Endodermal cell (in vitro differentiated cells): ENCODE measurements around the gene SEMA6D. TPM values are rescaled to one million over a fixed set of nuclear protein-coding genes. Genes with fewer than 3 reads are reported as not detected.

Source experiments
- DNase-seq: peaks from one replicate; pipeline ENCODE4 v3.0.0-alpha.2; 2017
- H3K27ac ChIP-seq: 2 replicates; pipeline ENCODE4 v1.5.1; 2013; ENCODE audit warnings: mild to moderate bottlenecking, low read depth, low read length, moderate library complexity
- H3K27me3 ChIP-seq: 2 replicates; pipeline ENCODE4 v1.6.1; 2013; ENCODE audit warnings: mild to moderate bottlenecking, low read length, moderate library complexity; ENCODE audit not compliant: insufficient read depth, control insufficient read depth, poor library complexity, severe bottlenecking
- H3K36me3 ChIP-seq: 2 replicates; pipeline ENCODE4 v1.7.0; 2013; ENCODE audit warnings: mild to moderate bottlenecking, low read length, moderate library complexity; ENCODE audit not compliant: control insufficient read depth, insufficient read depth
- H3K4me1 ChIP-seq: one replicate; pipeline ENCODE4 v1.7.0; 2013; ENCODE audit warnings: low read length; ENCODE audit not compliant: control insufficient read depth, insufficient read depth
- H3K4me3 ChIP-seq: 2 replicates; pipeline ENCODE4 v1.5.1; 2013; ENCODE audit warnings: mild to moderate bottlenecking, low read length, moderate library complexity
- H3K9ac ChIP-seq: 2 replicates; pipeline ENCODE4 v1.6.1; 2013; ENCODE audit warnings: mild to moderate bottlenecking, low read length, moderate library complexity; ENCODE audit not compliant: poor library complexity, severe bottlenecking; ENCODE audit errors: extremely low read depth
- H3K9me3 ChIP-seq: 2 replicates; pipeline ENCODE4 v1.6.1; 2013; ENCODE audit warnings: mild to moderate bottlenecking, low read length, moderate library complexity; ENCODE audit not compliant: control insufficient read depth
- H3K27ac Mint-ChIP-seq: 2 replicates; pipeline ENCODE4 v1.8.0; 2020; ENCODE audit warnings: mixed read lengths
- H3K27me3 Mint-ChIP-seq: 2 replicates; pipeline ENCODE4 v1.8.0; 2021; ENCODE audit warnings: mild to moderate bottlenecking, mixed read lengths; ENCODE audit not compliant: insufficient read depth
- H3K36me3 Mint-ChIP-seq: 2 replicates; pipeline ENCODE4 v1.8.0; 2020; ENCODE audit warnings: low read depth, mixed read lengths
- H3K4me1 Mint-ChIP-seq: 2 replicates; pipeline ENCODE4 v1.8.0; 2020; ENCODE audit warnings: mixed read lengths
- H3K4me3 Mint-ChIP-seq: 2 replicates; pipeline ENCODE4 v1.8.0; 2020; ENCODE audit warnings: mild to moderate bottlenecking, moderate library complexity, mixed read lengths
- H3K9me3 Mint-ChIP-seq: 2 replicates; pipeline ENCODE4 v1.8.0; 2020; ENCODE audit warnings: mild to moderate bottlenecking, mixed read lengths
- WGBS, 2 experiments: methylation state at CpG; one replicate each; pipeline versions ENCODE4 v1.1.5 to v1.1.7; 2013; ENCODE audit warnings: missing lambda C conversion rate in 2 of 2, mixed read lengths in 1 of 2; ENCODE audit not compliant: insufficient coverage in 1 of 2, insufficient read length in 1 of 2; 5-methylcytosine and 5-hydroxymethylcytosine counted together
- total RNA-seq, 2 donors: library from RNA; stranded (reverse); fragmentation: NEBNext Ultra II Directional in 1 of 2; extraction: Animal tissue kit (Norgen Biotek cat#: 25700) in 1 of 2; gene quantifications; 2 replicates in 1 of 2; 3 replicates in 1 of 2; pipeline ENCODE4 v1.2.1, GENCODE V29; 2021
- TF ChIP-seq, protein P1 (sequence below): fragments of 200-600 bp; sonication (generic); conservative IDR thresholded peaks from 2 replicates; pipeline ENCODE4 v1.5.0; 2021; ENCODE audit warnings: antibody characterized with exemption, mild to moderate bottlenecking

Gene SEMA6D
- total RNA-seq, 2 donors from 2014 or later = 23.6 to 48.7 TPM

DNA sequence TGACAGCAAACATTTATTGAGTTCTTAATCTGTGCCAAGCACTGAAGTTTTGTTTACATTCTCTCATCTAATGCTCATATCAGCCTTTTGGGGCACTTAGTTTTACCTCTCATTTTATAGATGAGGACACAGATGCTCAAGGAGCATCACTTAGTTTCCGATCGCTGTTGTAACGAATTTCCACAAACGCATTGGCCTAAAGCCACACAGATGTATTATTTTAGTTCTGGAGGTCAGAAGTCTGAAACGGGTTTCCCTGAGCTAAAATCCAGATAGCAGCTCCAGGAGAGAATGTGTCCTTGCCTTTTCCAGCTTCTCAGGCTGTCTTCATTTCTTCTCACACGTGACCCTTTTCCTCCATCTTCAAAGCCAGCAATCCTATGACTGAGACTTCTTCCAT is 11.1 kb downstream of the SEMA6D start:
- Histone ChIP-seq H3K36me3 (peaks cover 37% of the 10 kb centered on the region), H3K27me3 (no peaks in the 10 kb centered on the region), H3K9ac (no peak overlapping the region), H3K4me1 (peaks cover 5% of the 10 kb centered on the region), H3K9me3 (no peaks in the 10 kb centered on the region), H3K4me3 (no peak overlapping the region), H3K27ac (no peak overlapping the region)
- Mint-ChIP-seq H3K4me3 (no peak overlapping the region), H3K9me3 (no peaks in the 10 kb centered on the region), H3K4me1 (peaks cover 61% of the 10 kb centered on the region), H3K27ac (no peak overlapping the region), H3K27me3 (no peaks in the 10 kb centered on the region), H3K36me3 (peaks cover 20% of the 10 kb centered on the region)
- no peak for DNase-seq
- TF ChIP-seq, protein P1, sequence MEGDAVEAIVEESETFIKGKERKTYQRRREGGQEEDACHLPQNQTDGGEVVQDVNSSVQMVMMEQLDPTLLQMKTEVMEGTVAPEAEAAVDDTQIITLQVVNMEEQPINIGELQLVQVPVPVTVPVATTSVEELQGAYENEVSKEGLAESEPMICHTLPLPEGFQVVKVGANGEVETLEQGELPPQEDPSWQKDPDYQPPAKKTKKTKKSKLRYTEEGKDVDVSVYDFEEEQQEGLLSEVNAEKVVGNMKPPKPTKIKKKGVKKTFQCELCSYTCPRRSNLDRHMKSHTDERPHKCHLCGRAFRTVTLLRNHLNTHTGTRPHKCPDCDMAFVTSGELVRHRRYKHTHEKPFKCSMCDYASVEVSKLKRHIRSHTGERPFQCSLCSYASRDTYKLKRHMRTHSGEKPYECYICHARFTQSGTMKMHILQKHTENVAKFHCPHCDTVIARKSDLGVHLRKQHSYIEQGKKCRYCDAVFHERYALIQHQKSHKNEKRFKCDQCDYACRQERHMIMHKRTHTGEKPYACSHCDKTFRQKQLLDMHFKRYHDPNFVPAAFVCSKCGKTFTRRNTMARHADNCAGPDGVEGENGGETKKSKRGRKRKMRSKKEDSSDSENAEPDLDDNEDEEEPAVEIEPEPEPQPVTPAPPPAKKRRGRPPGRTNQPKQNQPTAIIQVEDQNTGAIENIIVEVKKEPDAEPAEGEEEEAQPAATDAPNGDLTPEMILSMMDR = no peak
- 95 to 96% methylated on average over 6 of the region's 6 CpGs for WGBS, 2 experiments

DNA sequence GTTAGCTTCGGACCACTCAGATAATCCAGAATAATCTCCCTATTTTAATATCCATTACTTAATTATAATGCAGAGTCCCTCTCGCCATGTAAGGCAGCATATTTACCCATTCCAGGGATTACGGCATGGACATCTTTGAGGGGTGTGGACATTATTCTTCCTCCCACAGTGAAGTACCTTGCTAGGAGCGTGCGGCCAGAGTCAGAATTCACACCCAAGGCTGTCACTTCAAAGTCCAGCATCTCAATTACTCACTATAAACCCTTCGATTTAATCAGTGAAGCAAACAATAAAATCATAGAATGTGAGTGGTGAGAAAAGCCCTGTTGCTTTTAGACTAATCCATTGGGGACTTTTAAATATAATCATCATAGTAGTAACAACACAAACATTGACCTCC is 11.6 kb downstream of the SEMA6D start:
- no peak overlapping the region for H3K27ac ChIP-seq
- no peak overlapping the region for H3K9ac ChIP-seq
- H3K36me3 ChIP-seq = peaks cover 37% of the 10 kb centered on the region
- Mint-ChIP-seq H3K4me1 (peaks cover 56% of the 10 kb centered on the region), H3K27me3 (no peaks in the 10 kb centered on the region), H3K4me3 (no peak overlapping the region), H3K27ac (no peak overlapping the region), H3K9me3 (no peaks in the 10 kb centered on the region), H3K36me3 (peaks cover 20% of the 10 kb centered on the region)
- no peaks in the 10 kb centered on the region for H3K27me3 ChIP-seq
- WGBS, 2 experiments = 85 to 95% methylated on average over 2 to 5 of the region's 6 CpGs
- no peak for DNase-seq
- no peaks in the 10 kb centered on the region for H3K9me3 ChIP-seq
- H3K4me3 ChIP-seq = no peak overlapping the region
- TF ChIP-seq, protein P1 = no peak
- H3K4me1 ChIP-seq = peaks cover 5% of the 10 kb centered on the region

DNA sequence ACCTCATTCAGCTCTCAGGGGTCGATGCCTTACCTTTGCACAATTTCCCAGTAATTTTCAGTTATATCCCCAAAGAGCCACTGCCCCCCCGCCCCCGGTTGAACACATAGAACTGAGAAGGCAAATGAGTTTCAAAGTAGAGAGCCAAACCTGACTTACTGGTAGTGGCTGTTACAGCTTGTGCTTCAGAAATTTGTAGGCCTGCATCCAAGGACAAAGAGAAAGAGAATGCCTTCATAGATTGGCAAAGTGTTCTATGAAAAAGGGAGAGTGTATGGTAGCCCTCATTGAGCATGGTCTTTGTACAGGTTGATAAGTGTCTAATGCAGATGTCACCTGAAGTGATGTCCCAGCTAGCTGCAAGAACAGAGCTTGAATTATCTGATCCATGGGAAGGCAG is 13.9 kb downstream of the SEMA6D start:
- no peak for DNase-seq
- Histone ChIP-seq H3K9me3 (no peaks in the 10 kb centered on the region), H3K9ac (no peak overlapping the region), H3K4me3 (no peak overlapping the region), H3K4me1 (peaks cover 12% of the 10 kb centered on the region), H3K36me3 (peaks cover 44% of the 10 kb centered on the region), H3K27ac (no peak overlapping the region), H3K27me3 (no peaks in the 10 kb centered on the region)
- Mint-ChIP-seq H3K27ac (no peak overlapping the region), H3K9me3 (no peaks in the 10 kb centered on the region), H3K27me3 (no peaks in the 10 kb centered on the region), H3K4me1 (peaks cover 56% of the 10 kb centered on the region), H3K4me3 (no peak overlapping the region), H3K36me3 (peaks cover 18% of the 10 kb centered on the region)
- 93 to 100% methylated on average over 1 to 3 of the region's 3 CpGs for WGBS, 2 experiments
- TF ChIP-seq, protein P1 = no peak
